GM12892 (cell line): Measurements from ENCODE around the gene GDPD4.

Experiments
- POLR2A ChIP-seq: IDR thresholded peaks from 2 replicates; pipeline ENCODE4 v1.6.1; 2011; ENCODE audit warnings: low read depth, low read length, control low read depth
- TAF1 ChIP-seq: IDR thresholded peaks from 2 replicates; pipeline ENCODE4 v1.6.1; 2011; ENCODE audit warnings: low read depth, mild to moderate bottlenecking, control low read depth, low read length, borderline replicate concordance

GRCh38 chr11:77316733-77317342 lies 15.4 kb upstream of the GDPD4 start:
- no peak for TF ChIP-seq POLR2A
- no peak for TF ChIP-seq TAF1
